ENCODE measurements around the gene UTS2. TPM values are rescaled to one million over a fixed set of nuclear protein-coding genes. Genes with fewer than 3 reads are reported as not detected.

The UTS2 gene, protein sequence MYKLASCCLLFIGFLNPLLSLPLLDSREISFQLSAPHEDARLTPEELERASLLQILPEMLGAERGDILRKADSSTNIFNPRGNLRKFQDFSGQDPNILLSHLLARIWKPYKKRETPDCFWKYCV
- 1 to 10 TPM in 1 of 3 donors, not detected in 2; 1.6 TPM for total RNA-seq

DNA sequence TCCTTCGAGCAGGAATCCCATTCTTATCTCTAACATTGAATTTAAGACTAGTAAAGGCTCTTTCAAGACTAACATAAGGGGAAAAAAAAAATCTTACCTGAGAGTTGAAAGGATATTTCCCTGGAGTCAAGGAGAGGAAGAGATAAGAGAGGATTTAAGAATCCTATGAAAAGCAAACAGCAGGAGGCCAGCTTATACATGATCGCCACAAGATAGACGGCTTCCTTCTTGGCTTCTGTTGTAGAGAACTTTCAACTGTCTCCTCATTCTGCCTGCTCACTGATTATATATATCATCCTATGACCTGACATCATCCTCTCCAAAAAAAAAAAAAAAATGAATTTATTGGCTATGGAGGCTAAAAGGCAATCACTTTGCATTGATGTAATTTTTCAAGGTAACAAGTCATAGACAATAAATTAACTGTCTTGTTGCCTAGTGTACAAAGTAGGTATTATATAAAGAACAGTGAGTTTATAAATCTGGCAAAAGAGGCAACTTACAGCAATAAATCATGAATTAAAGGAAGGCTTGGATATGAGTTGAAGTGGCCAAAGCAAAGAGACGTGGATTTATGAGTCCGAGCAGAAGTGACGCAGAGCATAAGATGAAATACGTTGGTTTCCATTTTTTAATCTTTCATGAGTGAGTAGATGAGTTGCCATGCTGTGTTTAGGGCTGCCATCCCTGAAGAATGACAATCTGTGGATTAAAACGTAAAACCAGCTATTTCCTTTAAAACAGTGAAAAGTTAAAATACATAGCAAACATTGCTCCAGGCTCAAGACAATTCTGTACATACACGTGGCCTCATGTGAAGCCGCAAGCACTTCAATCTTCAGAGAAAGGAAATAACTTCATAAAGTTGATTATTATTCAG, at the start of gene UTS2:
Gene UTS2, minus strand, starts transcription at position 262 of the 880 bp plus-strand sequence. Its CDS starts 62 bp downstream, at position 200.
- no peaks in the 10 kb centered on the region for H3K9me3 ChIP-seq
- no peak within 1 kb of the TSS for H3K27ac ChIP-seq
- no peak within 1 kb of the TSS for H3K4me3 ChIP-seq
- DNase-seq (ENCODE audit: low spot score in 2 of 2) = no peak
- no peaks in the 10 kb centered on the region for H3K36me3 ChIP-seq
- intact Hi-C loops (cut with DNase I; ENCODE audit: low total_unique reads) = no loop called here
- H3K27me3 ChIP-seq = no peaks in the 10 kb centered on the region
- no peaks in the 10 kb centered on the region for H3K4me1 ChIP-seq
- TF ChIP-seq, protein P1, sequence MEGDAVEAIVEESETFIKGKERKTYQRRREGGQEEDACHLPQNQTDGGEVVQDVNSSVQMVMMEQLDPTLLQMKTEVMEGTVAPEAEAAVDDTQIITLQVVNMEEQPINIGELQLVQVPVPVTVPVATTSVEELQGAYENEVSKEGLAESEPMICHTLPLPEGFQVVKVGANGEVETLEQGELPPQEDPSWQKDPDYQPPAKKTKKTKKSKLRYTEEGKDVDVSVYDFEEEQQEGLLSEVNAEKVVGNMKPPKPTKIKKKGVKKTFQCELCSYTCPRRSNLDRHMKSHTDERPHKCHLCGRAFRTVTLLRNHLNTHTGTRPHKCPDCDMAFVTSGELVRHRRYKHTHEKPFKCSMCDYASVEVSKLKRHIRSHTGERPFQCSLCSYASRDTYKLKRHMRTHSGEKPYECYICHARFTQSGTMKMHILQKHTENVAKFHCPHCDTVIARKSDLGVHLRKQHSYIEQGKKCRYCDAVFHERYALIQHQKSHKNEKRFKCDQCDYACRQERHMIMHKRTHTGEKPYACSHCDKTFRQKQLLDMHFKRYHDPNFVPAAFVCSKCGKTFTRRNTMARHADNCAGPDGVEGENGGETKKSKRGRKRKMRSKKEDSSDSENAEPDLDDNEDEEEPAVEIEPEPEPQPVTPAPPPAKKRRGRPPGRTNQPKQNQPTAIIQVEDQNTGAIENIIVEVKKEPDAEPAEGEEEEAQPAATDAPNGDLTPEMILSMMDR (IDR thresholded peaks at IDR 0.05) = no peak

DNA sequence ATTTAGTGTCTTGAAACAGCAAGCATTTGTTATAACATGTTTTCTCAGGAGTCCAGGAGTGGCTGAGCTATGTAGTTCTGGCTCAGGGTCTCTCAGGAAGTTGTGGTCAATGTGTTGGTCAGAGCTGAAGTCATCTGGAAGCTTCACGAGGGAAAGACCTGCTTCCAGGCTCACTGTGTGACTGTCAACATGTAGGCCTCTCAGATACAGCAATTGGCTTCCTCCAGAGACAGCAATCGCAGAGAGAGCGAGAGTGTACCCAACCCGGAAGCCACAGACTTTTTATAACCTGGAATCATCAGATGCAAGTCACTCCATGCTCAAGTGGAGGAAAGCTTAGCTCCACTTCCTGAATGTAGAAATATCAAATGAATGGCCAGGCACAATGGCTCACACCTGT, 46.9 kb upstream of the UTS2 start:
- DNase-seq (ENCODE audit: low spot score in 2 of 2) = no peak
- no peaks in the 10 kb centered on the region for H3K4me1 ChIP-seq
- H3K4me3 ChIP-seq = no peak overlapping the region
- no peak overlapping the region for H3K27ac ChIP-seq
- H3K27me3 ChIP-seq = no peaks in the 10 kb centered on the region
- H3K36me3 ChIP-seq = no peaks in the 10 kb centered on the region
- no peaks in the 10 kb centered on the region for H3K9me3 ChIP-seq
- intact Hi-C loops (cut with DNase I; ENCODE audit: low total_unique reads) = no loop called here
- TF ChIP-seq, protein P1 (IDR thresholded peaks at IDR 0.05) = no peak
- TF ChIP-seq POLR2A (IDR thresholded peaks at IDR 0.05) = no peak
- TF ChIP-seq POLR2AphosphoS5 (IDR thresholded peaks at IDR 0.05) = no peak

DNA sequence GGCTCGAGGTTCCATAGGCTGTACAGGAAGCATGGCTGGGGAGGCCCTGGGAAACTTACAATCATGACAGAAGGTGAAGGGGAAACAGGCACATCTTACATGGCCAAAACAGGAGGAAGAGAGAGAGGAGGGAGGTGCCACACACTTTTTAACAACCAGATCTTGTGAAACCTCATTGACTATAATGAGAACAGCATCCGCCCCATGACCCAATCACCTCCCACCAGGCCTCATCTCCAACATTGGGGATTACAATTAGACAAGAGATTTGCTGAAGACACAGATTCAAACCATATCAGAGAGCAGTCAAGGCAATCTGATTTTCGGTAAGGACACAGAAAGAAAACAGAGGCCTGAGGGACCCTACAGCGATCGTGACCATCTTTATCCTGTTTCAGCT, 46.1 kb upstream of the UTS2 start:
- no peak for DNase-seq (ENCODE audit: low spot score in 2 of 2)
- TF ChIP-seq POLR2AphosphoS5 (IDR thresholded peaks at IDR 0.05) (no peak), POLR2A (IDR thresholded peaks at IDR 0.05) (no peak)
- TF ChIP-seq, protein P1 (IDR thresholded peaks at IDR 0.05) = no peak
- intact Hi-C loops (cut with DNase I; ENCODE audit: low total_unique reads) = no loop called here
- no peak overlapping the region for H3K27ac ChIP-seq
- no peaks in the 10 kb centered on the region for H3K9me3 ChIP-seq
- no peaks in the 10 kb centered on the region for H3K36me3 ChIP-seq
- no peak overlapping the region for H3K4me3 ChIP-seq
- no peaks in the 10 kb centered on the region for H3K4me1 ChIP-seq
- H3K27me3 ChIP-seq = no peaks in the 10 kb centered on the region

DNA sequence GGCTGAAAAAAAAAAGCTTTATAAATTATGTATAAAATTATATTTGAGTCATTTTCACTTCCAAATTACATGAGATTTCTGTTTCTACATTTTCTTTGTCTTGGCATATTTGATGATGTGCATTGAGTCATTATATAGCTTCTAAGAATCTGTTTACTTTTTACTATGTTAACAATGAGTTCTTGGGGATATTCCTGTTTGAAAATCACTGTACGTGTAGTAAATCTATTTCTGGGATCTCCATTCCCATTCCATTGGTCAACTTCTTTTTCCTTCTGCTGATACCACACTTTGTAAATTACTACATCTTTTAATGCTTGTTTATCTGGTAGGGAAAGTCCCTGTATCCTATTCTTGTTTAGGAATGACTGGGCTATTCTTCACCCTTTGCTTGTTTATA, 44.1 kb upstream of the UTS2 start:
- H3K27me3 ChIP-seq = no peaks in the 10 kb centered on the region
- TF ChIP-seq POLR2AphosphoS5 (IDR thresholded peaks at IDR 0.05) (no peak), POLR2A (IDR thresholded peaks at IDR 0.05) (no peak)
- TF ChIP-seq, protein P1 (IDR thresholded peaks at IDR 0.05) = no peak
- H3K9me3 ChIP-seq = no peaks in the 10 kb centered on the region
- intact Hi-C loops (cut with DNase I; ENCODE audit: low total_unique reads) = no loop called here
- H3K27ac ChIP-seq = no peak overlapping the region
- no peak for DNase-seq (ENCODE audit: low spot score in 2 of 2)
- no peak overlapping the region for H3K4me3 ChIP-seq
- H3K36me3 ChIP-seq = no peaks in the 10 kb centered on the region
- no peaks in the 10 kb centered on the region for H3K4me1 ChIP-seq

DNA sequence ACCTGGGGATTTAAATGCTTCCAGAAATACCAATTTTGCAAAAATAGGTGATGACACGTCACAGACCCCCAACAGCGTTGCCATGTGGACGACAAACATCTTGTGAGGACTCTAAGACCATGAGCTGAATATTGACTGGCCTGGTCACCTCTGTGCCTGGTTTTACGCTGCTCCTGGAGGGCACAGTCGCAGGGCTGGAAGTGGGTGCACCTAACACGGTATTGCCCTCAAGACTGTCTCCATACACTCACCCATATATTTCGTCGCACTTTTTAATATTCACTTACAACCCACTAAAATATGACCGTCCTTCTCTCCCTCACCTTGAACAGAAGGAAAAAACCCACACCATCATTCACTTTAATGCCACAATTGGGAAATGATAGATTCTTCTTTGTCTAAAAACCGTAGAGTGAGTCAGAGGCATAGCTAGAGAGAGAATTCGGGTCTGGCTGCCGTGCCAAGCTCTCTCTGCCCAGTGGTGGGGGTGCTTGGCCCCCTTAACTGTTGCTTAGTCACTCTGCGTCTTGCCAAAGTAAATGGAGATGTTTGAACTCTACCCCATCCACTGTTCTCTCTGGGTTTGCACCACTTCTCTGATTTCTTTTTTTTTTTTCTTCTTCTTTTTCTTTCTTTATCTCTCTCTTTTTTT, 40.8 kb upstream of the UTS2 start:
- H3K9me3 ChIP-seq = no peaks in the 10 kb centered on the region
- no peak overlapping the region for H3K27ac ChIP-seq
- H3K4me1 ChIP-seq = no peaks in the 10 kb centered on the region
- no peaks in the 10 kb centered on the region for H3K27me3 ChIP-seq
- no peak overlapping the region for H3K4me3 ChIP-seq
- DNase-seq (ENCODE audit: low spot score in 2 of 2) = no peak
- intact Hi-C loops (cut with DNase I; ENCODE audit: low total_unique reads) = no loop called here
- no peaks in the 10 kb centered on the region for H3K36me3 ChIP-seq
- no peak for TF ChIP-seq POLR2A (IDR thresholded peaks at IDR 0.05)
- TF ChIP-seq, protein P1 (IDR thresholded peaks at IDR 0.05) = no peak
- no peak for TF ChIP-seq POLR2AphosphoS5 (IDR thresholded peaks at IDR 0.05)
